Chondrocyte (in vitro differentiated cells): Measurements from ENCODE around the gene COL18A1. TPM values are rescaled to one million over a fixed set of nuclear protein-coding genes. Genes with fewer than 3 reads are reported as not detected.
A peak's percentile ranks its signal among the peaks of the same experiment; 100 is the strongest.

Source experiments
- DNase-seq: peaks from one replicate; pipeline ENCODE4 v3.0.0; 2021; ENCODE audit warnings: mixed read lengths, low spot score
- H3K27ac Mint-ChIP-seq: one replicate; pipeline ENCODE4 v1.8.0; 2021; ENCODE audit warnings: mild to moderate bottlenecking, moderate library complexity, mixed read lengths; ENCODE audit not compliant: unreplicated experiment
- H3K27me3 Mint-ChIP-seq: 2 replicates; pipeline ENCODE4 v1.8.0; 2021; ENCODE audit warnings: low read depth, mixed read lengths
- H3K36me3 Mint-ChIP-seq: 2 replicates; pipeline ENCODE4 v1.8.0; 2021; ENCODE audit warnings: low read depth, mixed read lengths
- H3K4me1 Mint-ChIP-seq: 2 replicates; pipeline ENCODE4 v1.8.0; 2021; ENCODE audit warnings: low read depth, mild to moderate bottlenecking, mixed read lengths
- H3K4me3 Mint-ChIP-seq: one replicate; pipeline ENCODE4 v1.8.0; 2021; ENCODE audit warnings: mild to moderate bottlenecking, moderate library complexity, mixed read lengths; ENCODE audit not compliant: unreplicated experiment
- H3K9me3 Mint-ChIP-seq: 2 replicates; pipeline ENCODE4 v1.8.0; 2021; ENCODE audit warnings: low read depth, mixed read lengths
- total RNA-seq: library from RNA; stranded (reverse); gene quantifications from 3 replicates; pipeline ENCODE4 v1.2.1, GENCODE V29; 2021
- TF ChIP-seq, protein P1 (sequence below): fragments of 200-600 bp; sonication (generic); IDR thresholded peaks from 2 replicates; pipeline ENCODE4 v1.5.0; 2021; ENCODE audit warnings: antibody characterized with exemption, mild to moderate bottlenecking, moderate library complexity

Gene COL18A1
- total RNA-seq, 1 donor from 2014 or later, result 616 TPM

DNA sequence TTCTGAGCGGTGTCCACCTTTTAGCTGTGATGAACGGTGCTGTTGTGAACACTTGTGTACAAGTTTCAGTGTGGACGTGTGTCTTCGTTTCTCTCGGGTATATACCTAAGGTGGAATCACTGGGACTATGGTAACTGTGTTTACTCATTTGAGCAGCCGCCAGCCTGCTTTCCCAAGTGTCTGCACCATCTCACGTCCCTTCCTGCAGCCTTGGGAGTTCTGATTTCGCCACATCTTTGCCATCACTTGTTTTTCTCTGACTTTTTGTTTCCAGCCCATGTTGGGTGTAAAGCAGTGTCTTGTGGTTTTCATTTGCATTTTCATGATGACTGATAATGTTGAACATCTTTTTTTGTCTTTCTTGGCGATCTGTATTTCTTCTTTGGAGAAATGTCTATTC is 40.4 kb downstream of the COL18A1 start:
- Mint-ChIP-seq H3K36me3 (peaks cover 11% of the 10 kb centered on the region), H3K4me1 (peaks cover 25% of the 10 kb centered on the region), H3K9me3 (peaks cover 5% of the 10 kb centered on the region), H3K4me3 (no peak overlapping the region), H3K27ac (peak overlapping the region; percentile 22), H3K27me3 (no peaks in the 10 kb centered on the region)
- peak; percentile 26 for DNase-seq
- TF ChIP-seq, protein P1, sequence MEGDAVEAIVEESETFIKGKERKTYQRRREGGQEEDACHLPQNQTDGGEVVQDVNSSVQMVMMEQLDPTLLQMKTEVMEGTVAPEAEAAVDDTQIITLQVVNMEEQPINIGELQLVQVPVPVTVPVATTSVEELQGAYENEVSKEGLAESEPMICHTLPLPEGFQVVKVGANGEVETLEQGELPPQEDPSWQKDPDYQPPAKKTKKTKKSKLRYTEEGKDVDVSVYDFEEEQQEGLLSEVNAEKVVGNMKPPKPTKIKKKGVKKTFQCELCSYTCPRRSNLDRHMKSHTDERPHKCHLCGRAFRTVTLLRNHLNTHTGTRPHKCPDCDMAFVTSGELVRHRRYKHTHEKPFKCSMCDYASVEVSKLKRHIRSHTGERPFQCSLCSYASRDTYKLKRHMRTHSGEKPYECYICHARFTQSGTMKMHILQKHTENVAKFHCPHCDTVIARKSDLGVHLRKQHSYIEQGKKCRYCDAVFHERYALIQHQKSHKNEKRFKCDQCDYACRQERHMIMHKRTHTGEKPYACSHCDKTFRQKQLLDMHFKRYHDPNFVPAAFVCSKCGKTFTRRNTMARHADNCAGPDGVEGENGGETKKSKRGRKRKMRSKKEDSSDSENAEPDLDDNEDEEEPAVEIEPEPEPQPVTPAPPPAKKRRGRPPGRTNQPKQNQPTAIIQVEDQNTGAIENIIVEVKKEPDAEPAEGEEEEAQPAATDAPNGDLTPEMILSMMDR, result no peak

DNA sequence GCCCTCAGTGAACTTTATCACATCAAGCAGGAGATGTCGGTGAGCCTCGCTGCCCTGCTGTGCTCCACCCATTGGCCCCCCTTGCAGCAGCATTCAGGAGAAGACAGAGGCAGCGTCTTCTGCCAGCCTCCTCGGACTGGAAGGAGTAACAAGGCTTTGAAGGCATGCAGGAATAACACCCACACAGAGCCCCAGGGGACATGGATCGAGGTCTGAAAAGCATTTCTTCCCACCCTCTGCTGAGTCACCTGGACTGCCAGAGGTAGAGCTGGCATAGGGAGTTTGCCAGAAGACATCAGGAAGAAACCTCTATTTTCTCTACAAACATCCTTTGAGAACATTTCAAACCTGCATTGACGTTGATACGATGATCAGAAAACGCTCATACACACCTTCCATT is 42.9 kb downstream of the COL18A1 start:
- H3K4me3 Mint-ChIP-seq, result no peak overlapping the region
- DNase-seq, result peak; percentile 59
- no peaks in the 10 kb centered on the region for H3K27me3 Mint-ChIP-seq
- H3K36me3 Mint-ChIP-seq, result peaks cover 12% of the 10 kb centered on the region
- peak overlapping the region; percentile 22 for H3K27ac Mint-ChIP-seq
- TF ChIP-seq, protein P1, result no peak
- peaks cover 27% of the 10 kb centered on the region for H3K4me1 Mint-ChIP-seq
- peaks cover 5% of the 10 kb centered on the region for H3K9me3 Mint-ChIP-seq

DNA sequence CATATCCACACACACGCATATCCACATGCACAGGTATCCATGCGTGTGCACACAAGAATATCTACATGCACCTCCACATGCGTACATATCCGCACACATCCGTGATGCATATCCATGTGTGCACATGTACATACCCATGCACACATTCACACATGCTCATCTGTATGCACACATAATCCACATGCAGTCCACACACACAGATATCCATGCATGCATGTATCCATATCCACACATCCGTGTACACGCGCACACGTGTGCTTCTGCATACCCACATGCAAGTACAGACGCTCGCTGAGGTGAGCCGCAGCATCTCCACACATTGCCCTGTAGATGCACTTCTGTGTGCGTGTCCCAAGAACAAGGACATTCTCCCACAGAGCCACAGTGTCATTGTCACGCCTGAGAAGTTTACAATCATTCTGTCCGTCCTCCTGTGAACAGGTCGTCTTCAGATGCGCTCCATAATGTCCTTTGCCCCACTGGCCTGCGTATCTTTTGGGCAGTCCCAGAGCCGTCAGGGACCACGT is 43.4 kb downstream of the COL18A1 start:
- H3K4me1 Mint-ChIP-seq, result peaks cover 31% of the 10 kb centered on the region
- H3K9me3 Mint-ChIP-seq, result peaks cover 5% of the 10 kb centered on the region
- H3K27ac Mint-ChIP-seq, result peak overlapping the region; percentile 22

GRCh38 chr21:45448810-45449657 is 44.1 kb downstream of the COL18A1 start:
- H3K36me3 Mint-ChIP-seq, result peaks cover 11% of the 10 kb centered on the region
- TF ChIP-seq, protein P1, result no peak
- peaks cover 5% of the 10 kb centered on the region for H3K9me3 Mint-ChIP-seq
- no peaks in the 10 kb centered on the region for H3K27me3 Mint-ChIP-seq
- DNase-seq, result peak; percentile 70
- no peak overlapping the region for H3K27ac Mint-ChIP-seq
- H3K4me3 Mint-ChIP-seq, result no peak overlapping the region
- H3K4me1 Mint-ChIP-seq, result peaks cover 37% of the 10 kb centered on the region

More for the DNA sequence above, 43.4 kb downstream of the COL18A1 start:
- Mint-ChIP-seq H3K27me3 (no peaks in the 10 kb centered on the region), H3K36me3 (peaks cover 12% of the 10 kb centered on the region), H3K4me3 (no peak overlapping the region)
- TF ChIP-seq, protein P1, result no peak
- peak; percentile 50 for DNase-seq

DNA sequence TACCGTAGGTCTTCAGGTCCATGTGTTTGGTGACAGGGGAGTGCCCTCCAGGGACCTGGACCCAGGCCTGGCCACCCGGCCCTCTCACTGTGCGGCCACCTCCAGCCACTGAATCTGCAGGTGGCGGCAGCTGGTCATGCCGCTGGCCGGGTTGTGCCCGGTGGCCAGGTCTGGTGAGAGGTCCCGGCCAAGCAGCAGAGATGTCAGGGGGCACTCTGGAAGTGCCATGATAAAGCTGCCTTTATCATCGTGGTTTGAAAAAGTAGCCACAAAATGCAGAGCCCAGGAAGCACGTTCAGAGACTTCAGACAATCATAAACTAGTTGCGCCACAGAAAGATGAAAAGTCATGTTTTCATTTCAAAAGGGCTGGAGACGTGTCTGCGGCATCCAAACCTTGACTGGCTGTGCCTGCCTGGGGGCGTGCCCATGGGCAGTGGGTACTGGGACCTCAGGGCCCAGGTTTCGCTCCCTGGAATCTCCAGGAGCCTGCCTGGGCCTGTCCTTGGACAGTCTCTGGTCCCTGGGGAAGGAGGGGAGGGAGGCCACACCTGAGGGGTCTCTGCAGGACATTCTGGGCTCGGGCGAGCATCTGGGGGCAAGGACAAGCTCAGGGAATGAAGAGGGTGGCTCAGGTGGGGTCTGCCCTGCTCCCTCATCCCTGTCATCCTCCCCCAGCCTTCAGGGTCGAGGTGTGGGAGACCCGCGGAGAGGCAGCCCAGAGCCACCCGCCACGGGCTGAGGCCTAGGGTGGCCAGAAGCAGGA is 44.9 kb downstream of the COL18A1 start:
- Mint-ChIP-seq H3K4me1 (peaks cover 45% of the 10 kb centered on the region), H3K36me3 (peaks cover 10% of the 10 kb centered on the region), H3K27me3 (no peaks in the 10 kb centered on the region), H3K9me3 (peaks cover 5% of the 10 kb centered on the region), H3K27ac (peak overlapping the region; percentile 27), H3K4me3 (no peak overlapping the region)
- peak; percentile 79 for DNase-seq
- TF ChIP-seq, protein P1, result no peak
